Airway epithelial cell (primary cell): Measurements from ENCODE around the gene CTSF. TPM values are rescaled to one million over a fixed set of nuclear protein-coding genes. Genes with fewer than 3 reads are reported as not detected.

Experiments used
- total RNA-seq: library from RNA; depleted of rRNA; stranded (reverse); fragments of >200 nt; gene quantifications from 2 replicates; pipeline ENCODE4 v1.2.3, GENCODE V29; 2015

The CTSF gene
- 3.2 and 4.6 TPM in 2 replicates for total RNA-seq

DNA sequence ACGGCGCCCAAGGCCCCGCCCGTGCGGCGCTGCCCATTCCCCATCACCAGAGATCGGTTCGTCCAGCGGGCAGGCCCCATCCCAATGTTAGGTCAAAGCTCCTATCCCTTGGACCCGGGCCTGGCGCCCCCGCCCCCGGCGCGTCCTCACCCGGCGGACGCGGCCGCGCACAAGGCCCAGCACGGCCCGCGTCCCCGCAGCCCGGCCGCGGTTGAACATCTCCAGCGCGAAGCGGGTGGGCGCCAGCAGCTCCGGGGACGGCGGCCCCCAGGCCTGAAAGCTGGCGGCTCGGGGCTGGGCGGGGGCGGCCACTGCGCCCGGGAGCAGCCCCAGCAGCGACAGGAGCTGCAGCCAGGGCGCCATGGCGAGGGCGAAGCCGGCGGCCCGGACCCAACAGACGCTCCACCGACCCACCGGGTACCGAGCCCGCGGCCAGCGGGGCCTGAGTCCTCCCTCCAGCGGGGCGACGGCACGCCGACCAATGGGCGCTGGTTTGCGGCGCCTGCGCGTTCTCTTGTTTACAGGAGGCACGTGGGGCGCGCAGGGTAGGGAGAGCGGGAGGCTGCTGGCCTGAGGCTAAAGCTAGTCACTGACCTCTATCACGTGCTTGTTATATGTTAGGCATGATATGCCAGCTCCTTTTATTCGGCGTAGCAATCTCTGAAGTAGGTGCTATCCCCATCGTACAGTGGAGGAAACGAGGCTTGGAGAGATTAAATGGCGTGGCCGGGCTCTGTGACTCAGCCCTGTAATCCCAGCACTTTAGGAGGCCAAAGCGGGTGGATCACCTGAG lies at the start of gene CTSF:
Gene CTSF, minus strand, starts transcription at position 483 of the 793 bp plus-strand sequence. Its CDS starts 120 bp downstream, at position 363.

DNA sequence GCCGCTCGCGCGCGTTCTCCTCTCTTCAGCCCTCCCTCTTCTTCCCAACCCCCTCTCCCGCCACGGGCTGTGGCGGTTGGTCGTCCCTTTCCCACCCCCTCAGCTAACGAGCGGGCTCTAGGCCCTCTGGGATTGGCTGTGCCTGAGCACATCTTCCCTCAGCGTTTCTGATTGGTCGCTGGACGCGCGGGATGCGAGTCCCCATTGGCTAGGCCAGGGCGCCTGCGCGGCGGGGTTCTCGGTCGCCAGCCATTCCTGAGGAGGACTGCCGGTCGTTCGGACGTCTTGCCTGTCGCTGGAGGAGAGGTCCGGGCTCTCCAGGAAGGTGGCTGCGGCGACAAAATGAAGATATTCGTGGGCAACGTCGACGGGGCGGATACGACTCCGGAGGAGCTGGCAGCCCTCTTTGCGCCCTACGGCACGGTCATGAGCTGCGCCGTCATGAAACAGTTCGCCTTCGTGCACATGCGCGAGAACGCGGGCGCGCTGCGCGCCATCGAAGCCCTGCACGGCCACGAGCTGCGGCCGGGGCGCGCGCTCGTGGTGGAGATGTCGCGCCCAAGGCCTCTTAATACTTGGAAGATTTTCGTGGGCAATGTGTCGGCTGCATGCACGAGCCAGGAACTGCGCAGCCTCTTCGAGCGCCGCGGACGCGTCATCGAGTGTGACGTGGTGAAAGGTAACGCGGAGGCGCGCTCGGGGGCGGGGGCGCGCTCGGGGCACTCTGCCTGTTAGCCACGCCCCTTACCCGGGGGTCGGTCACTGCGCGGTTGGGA lies 48.2 kb upstream of the CTSF start, which contains the start of gene RBM14:
Gene RBM14, plus strand, starts transcription at position 252 of the 776 bp plus-strand sequence. Its CDS starts 91 bp downstream, at position 343.

DNA sequence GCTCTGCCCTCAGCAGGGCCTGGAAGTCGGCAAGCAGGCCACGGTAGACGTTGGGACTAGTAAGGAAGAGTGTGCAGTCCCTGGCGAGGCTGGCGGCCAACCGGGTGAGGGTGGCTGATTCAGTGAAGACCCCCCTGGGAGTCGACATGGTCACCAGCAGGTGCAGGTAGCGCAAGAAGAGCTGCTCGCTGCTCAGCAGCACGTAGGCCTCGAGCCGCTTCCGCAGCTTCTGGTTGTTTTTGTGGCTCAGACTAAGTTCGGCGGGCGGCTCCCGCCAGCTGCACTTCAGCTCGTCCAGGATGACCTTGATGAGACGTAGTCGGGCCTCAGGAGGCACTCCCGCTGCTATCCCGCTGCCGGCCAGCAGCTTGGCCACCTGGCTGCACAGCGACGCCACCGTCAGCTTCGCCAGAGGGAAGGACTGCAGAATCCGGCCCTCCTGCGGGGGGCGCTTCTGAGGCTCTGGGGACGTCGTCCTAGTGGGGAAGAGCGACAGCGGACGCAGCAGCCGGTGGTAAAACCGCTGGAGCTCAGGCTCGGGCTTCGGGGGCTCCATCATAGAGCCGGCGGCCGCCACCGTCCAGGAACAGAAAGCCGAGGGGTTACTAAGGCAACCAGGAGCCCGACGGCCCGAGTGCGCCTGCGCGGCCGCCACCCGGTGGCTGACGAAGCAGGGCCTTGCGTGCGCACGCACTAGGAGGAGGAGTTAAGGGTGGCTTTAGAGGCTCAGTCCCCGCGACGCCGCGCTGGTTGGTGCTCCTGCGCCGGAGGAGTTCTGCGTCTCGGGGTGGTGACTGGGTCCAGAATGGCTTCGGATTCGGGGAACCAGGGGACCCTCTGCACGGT lies 24.3 kb upstream of the CTSF start, which contains the start of the genes CCDC87 and CCS:
Gene CCDC87, minus strand, starts transcription at position 607 of the 846 bp plus-strand sequence. Its CDS starts 48 bp downstream, at position 559.
Gene CCS, plus strand, starts transcription at position 729 of the 846 bp plus-strand sequence. Its CDS starts 77 bp downstream, at position 806.

GRCh38 chr11:66546368-66546965 lies 21.9 kb downstream of the CTSF start, which contains the start of gene ACTN3:
Gene ACTN3 (plus strand): TSS chr11:66546903. CDS start chr11:66546938, 35 bp downstream.

GRCh38 chr11:66545701-66546367 lies 22.6 kb downstream of the CTSF start, which contains the start of gene ZDHHC24:
Gene ZDHHC24 (minus strand): TSS chr11:66546048. CDS start chr11:66546003, 45 bp downstream.

Other genes starting within 250 kb of the CTSF start
- 58.2 and 67.9 TPM in 2 replicates for gene RIN1, start 232.2 kb downstream of the CTSF start, total RNA-seq
- gene BRMS1, start 223.5 kb downstream of the CTSF start, total RNA-seq, result 75.5 and 85.1 TPM in 2 replicates
- 31.2 and 33.5 TPM in 2 replicates for gene B4GAT1, start 221.0 kb downstream of the CTSF start, total RNA-seq
- 5.9 and 8.7 TPM in 2 replicates for gene SLC29A2, start 196.8 kb downstream of the CTSF start, total RNA-seq
- not detected in 2 replicates for gene NPAS4, start 147.6 kb downstream of the CTSF start, total RNA-seq
- 64.4 and 64.7 TPM in 2 replicates for gene MRPL11, start 129.8 kb downstream of the CTSF start, total RNA-seq
- 8.1 and 8.3 TPM in 2 replicates for gene PELI3, start 101.7 kb downstream of the CTSF start, total RNA-seq
- gene DPP3, start 88.2 kb downstream of the CTSF start, total RNA-seq, result 81.5 and 97.4 TPM in 2 replicates
- gene BBS1, start 58.0 kb downstream of the CTSF start, total RNA-seq, result 20.9 and 23.9 TPM in 2 replicates
- gene ZDHHC24, start 22.6 kb downstream of the CTSF start, total RNA-seq, result 23.7 and 24.4 TPM in 2 replicates
- 0.14 TPM in 1 of 2 replicates, not detected in the other for gene ACTN3, start 21.7 kb downstream of the CTSF start, total RNA-seq
- gene CCDC87, start 24.5 kb upstream of the CTSF start, total RNA-seq, result 0.14 and 0.23 TPM in 2 replicates
- gene CCS, start 24.6 kb upstream of the CTSF start, total RNA-seq, result 14.5 and 22.4 TPM in 2 replicates
- gene RBM14, start 48.0 kb upstream of the CTSF start, total RNA-seq, result 33.9 and 46.5 TPM in 2 replicates
- gene RBM4, start 70.1 kb upstream of the CTSF start, total RNA-seq, result 87.2 and 102 TPM in 2 replicates
- 13.2 and 13.3 TPM in 2 replicates for gene RBM4B, start 109.3 kb upstream of the CTSF start, total RNA-seq
- gene SPTBN2, start 160.6 kb upstream of the CTSF start, total RNA-seq, result 67.0 and 131 TPM in 2 replicates